HPDE6-E6E7 (cell line): ENCODE data around the gene PSAPL1.
"Not testable (repeated sequence)": the region's sequence is repeated elsewhere in the genome, so short reads cannot be mapped to it uniquely, and the experiment has no call there.

Experiments used
- DNase-seq: peaks from one replicate; pipeline ENCODE4 v3.0.0; 2011; ENCODE audit warnings: missing footprints; ENCODE audit errors: extremely low spot score

PSAPL1 gene

GRCh38 chr4:7458477-7458876, 23.7 kb upstream of the PSAPL1 start:
- no peak for DNase-seq

DNA sequence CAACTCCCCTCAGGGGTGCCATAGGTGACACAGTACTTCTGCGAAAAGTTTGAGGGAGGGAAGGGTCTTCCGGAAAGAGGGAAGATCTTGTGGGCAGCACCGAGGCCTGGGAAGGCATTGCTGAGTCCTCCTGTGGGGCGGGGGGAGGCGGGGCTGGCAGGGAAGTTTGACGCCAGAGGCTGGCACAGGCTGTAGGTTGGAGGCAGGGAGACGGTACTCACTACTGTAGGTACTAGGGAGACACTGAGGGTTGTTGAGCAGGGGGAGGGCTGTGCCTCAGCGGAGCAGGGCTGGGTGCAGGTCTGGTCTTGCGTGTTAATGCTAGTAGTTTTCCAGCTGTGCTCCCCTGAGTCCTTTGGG, 23.3 kb upstream of the PSAPL1 start:
- DNase-seq: no peak

DNA sequence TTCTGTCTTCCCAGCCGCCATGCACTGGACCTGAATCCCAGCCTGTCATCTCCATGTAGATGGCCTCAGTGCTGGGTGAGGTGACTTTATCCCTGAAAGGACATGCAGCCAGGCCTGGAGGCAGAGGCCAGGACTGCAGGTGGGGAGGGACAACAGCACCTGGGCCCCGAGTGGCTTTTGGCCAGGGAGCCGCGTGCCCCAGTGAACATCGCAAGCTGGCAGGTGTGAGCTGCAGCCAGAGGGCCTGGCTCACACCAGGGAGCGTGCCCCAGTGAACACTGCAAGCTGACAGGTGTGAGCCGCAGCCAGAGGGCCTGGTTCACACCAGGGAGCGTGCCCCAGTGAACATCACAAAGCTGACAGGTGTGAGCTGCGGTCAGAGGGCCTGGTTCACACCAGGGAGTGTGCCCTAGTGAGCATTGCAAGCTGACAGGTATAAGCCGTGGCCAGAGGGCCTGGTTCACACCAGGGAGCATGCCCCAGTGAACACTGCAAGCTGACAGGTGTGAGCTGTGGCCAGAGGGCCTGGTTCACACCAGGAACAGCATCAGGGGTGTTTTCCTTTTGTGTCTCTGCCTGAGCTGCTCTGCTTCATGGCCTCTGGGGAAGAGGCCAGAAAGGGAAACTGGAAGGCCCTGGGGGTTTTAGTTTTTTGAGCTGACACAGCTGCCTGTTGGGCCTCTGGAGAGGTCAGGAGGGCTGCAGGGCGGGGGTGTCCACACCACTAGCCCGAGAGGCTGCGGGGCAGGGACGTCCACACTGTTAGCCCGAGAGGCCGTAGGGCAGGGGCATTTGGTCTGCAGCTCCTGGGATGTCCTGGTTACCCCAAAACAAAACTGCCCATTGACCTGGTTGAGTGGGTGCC, 22.7 kb upstream of the PSAPL1 start:
- DNase-seq: no peak

GRCh38 chr4:7452802-7453201, 18.1 kb upstream of the PSAPL1 start:
- DNase-seq: not testable (repeated sequence)

- no peak for DNase-seq
Observed at GRCh38 chr4:7451800-7452199, 17.1 kb upstream of the PSAPL1 start.

DNA sequence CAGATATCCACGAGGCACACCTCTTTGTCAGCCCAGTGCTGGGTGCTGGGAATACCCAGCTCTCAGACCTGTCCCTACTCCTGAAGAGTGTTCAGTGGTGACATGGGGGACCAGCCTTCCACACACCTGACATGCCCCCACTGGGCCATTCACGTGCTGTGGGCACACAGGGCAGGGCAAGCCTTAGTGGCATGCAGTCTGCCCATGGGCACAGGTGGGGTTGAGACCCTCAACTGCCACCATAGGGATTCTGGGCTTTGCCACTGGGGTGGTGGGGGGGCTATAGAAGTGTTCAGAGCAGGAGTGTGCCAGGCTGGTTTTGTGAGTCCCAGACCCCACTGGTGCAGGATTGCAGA, 16.7 kb upstream of the PSAPL1 start:
- no peak for DNase-seq

DNA sequence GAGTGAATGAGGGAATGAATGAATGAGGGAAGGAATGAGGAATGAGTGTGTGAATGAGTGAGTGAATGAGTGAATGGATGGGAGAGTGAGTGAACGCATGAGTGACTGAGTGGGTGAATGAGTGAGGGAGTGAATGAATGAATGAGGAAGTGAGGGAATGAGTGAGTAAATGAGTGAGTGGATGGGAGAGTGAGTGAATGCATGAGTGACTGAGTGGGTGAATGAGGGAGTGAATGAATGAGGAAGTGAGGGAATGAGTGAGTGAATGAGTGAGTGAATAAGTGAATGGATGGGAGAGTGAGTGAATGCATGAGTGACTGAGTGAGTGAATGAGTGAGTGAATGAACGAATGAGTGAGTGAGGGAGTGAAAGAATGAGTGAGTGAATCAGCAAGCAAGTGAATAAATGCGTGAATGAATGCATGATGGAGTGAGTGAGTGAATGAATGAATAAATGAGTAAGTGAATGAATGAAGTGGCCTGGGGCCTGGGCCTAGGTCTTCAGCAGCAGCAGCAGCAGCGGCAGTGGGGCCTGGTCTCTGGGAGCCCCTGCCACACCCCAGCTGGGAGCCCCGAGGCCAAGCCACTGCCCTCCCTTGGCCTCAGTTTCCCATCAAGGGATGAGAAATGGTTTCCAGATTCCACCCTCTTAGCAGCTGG, 16.2 kb upstream of the PSAPL1 start:
- DNase-seq: no peak

DNA sequence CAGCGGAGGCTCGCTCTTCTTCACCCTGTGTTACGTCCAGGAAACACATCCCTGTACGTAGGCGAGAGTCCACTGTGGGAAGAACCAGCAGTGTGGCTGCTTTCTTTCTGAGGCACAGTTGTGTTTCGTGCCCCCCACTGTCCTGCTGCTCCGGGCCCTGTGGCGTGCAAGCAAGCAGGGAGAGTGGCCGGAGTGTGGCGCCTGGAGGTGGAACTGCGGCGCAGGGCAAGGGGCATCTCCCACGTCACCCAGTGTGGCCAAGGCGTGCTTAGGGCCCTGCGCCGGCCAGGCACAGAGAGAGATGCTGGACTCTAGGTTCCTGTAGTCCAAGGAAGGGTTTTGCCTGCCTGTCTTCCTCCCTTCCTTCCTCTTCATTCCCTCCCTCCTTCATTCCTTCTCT, 13.3 kb upstream of the PSAPL1 start:
- DNase-seq: no peak

GRCh38 chr4:7447236-7447635, 12.5 kb upstream of the PSAPL1 start:
- no peak for DNase-seq

- DNase-seq: no peak
Observed at GRCh38 chr4:7444731-7445130, 10.0 kb upstream of the PSAPL1 start.

DNA sequence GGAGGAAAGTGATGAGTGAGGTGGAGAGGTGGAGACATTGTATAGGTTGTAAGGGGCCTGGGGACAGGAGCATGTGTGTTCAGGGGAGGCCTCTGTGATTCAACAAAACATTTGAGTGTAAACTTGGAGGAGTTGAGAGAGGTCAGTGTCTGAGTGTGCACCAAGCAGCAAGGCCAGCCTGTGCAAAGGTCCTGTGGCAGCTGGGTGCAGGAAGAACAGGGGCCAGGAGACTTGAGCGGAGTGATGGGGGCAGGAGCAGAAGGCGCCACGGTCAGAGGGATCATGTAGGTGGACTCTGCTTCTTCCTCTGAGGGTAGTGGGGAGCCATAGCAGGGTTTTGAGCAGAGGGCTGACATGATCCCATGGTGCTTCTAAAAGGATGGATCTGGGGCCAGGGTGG, 9.6 kb upstream of the PSAPL1 start:
- DNase-seq: no peak

DNA sequence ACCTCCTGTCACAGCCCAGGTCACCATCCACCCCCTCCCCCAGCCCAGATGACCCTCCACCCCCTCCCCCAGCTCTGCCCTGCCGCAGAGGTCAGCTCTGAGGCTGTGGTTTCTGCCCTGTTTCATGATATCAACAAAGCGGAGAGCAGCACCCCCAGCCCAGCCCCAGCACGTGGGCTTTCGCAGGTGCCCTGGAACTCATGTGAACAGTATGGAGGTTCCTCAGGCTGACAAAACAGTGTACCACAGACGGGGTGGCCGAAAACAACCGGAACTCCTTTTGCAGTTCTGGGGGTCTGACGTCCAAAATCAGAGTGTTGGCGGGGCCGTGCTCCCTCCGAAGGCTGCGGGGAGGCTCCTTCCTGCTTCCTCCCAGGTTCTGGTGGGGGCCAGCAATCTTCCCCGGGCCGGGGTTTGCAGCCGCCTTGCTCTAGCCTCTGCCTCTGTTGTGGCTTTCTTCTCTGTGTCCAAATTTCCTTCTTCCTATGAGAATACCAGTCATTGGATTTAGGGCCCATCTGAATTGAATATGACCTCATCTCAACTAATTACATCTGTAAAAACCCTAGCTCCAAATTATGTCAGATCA, 7.9 kb upstream of the PSAPL1 start:
- DNase-seq: no peak

DNA sequence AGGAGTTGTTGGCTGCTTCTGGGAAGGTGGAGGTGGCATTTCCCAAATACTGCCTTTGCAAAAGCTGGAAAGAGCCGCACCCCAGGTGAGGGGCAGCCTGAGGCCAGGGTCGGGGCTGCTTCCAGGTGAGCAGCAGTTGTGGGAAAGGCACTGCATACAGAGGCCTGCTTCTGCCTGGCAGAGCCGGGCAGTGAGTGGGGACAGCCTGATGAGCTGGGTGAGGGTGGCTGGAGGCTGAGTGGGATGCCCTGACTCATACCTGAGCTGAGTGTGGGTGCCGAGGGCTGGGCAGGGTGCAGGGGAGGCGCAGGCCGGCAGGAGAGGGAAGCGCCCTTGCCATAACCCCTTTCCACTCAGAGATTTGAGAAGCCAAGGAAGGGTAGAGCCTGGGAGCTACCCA, 6.5 kb upstream of the PSAPL1 start:
- no peak for DNase-seq

GRCh38 chr4:7439699-7440098, 5.0 kb upstream of the PSAPL1 start:
- no peak for DNase-seq

GRCh38 chr4:7436256-7436655, 1.5 kb upstream of the PSAPL1 start:
- DNase-seq: no peak

DNA sequence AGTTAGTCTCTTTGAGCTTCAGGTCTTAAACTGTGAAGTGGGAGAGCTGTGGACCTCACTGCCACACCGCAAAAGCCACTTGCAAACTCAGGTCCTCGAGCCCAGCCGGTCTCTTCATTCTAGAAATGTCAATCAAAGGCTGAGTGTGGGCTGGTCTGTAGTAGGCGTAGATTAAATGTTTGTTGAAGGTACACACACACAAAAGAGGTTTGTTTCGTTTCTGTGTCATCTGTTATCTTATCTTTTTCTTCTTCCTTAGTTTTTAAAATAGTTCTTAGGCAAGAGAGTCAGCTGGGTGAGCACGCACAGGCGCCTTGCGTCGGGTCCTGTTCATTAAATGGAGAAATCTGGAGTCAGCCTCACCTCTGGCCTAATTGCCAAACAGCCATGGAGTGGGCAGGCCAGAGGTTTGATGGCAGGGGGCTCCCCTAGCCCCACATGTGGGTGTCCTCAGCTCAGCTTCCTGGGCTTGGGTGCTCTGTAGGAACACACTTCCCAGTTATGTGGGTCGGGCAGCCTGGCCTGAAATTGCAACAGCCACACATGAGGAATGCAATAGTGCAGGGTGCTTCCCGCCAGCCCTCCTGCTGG, 836 bp upstream of the PSAPL1 start:
- DNase-seq: no peak

DNA sequence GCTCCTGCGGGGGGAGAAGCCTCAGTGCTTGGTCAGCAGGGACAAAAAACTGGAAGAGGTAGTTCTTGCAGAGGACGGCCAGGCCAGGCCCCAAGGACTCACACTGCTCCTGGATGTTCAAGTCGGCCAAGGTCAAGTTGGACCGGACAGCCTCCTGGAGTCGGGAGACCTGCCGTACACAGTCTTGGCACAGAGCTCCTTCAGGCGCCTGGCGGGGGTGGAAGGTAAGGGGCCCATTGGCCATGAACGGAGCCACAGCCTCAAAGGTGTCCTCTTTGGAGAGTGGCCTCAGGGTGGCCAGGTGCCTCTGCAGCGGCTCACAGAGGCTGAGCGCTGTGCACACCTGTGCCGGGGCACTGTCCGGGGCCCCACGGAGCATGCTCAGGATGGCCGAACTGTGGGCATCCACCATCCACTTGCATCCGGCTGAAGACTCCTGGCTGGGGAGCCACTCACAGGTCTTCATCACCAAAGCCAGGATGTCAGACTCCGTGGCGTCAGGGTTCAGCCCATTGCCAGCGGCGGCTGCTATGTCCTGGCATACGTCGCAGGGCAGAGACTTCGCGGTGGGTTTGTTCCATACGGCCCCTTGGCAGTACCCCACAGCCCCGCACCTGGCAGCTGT, 477 bp downstream of the PSAPL1 start:
- no peak for DNase-seq

- DNase-seq: no peak
Observed at GRCh38 chr4:7433376-7434140, 1.2 kb downstream of the PSAPL1 start.

DNA sequence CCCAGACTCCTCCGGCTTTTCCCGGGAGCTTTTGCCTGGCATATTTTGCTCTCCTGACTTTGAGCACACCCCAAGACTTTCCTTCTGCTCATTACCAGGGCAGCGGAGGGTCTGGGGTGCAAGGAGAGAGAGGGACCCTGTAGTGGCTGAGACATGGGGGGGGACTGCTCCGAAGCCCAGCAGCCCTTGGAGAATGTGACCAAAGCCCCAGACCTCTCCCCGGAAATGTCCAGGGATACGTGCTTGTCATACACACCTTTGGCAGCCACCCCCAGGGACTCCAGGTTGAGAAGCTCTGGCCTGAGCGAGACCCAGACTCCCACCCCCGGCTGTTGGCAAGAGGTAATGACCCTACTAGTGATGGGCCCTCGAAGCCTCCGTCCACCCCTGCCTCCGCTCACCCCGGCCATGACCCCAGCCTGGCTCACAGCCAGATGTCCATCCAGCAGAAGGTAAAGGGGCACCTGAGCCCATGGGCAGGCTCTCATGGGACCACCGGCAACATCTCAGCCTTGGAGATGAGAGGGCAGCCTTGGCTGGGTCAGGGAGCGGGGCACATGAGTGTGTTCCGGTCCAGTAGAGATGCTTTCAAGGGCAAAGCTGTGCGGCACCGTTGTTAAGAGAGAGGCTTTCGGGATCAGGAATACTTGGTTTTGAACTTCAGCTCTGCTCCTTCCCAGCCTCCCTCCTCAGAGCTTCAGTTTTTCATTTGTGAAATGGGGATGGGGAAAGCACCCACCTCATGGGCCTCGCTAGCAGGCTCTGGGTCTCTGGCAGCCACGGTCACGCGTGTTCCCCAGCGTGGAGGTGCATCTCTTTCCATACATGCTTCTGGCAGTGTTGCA, 2.0 kb downstream of the PSAPL1 start:
- no peak for DNase-seq

DNA sequence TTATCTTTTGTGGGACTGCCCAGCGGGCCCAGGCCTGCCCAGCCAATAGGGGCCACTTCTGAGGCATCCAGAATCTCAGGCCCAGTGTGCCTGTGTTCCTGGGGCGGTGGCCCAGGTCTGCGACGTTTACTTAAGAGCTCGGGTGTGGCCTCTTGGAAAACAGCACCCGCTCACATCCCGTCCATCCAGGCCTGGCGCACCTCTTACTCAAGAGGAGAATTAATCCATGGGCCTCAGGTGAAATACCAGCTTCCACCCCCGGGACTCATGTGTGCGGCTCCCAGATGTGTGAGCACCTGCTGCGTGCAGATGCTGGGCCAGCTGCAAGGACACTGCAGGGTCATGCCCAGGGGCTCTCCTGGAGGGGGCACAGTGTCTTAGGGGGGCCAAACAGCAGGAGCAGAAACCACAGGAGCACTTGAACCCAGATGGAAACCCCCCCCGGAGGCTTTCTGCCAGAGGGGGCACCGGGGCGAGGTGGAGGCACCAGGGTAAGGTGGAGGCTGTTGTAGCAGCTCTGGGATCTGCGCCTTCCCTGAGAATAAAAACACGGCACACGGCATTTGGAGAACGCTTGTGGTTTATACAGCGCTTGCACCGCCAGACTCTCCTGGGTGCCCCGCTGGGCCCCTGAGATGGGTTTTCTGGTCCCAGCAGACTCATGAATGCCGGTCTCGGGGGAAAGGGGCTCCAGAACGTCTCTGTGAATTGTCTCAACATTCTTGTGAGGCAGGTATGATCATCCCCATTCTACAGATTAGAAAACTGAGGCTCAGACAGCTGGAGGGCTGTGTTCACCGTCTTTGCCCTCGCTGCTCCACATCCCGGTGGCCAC, 2.8 kb downstream of the PSAPL1 start:
- no peak for DNase-seq
